Measurements from ENCODE around the gene RPS15.

Gene RPS15

GRCh38 chr19:1420590-1420989, 17.6 kb upstream of the RPS15 start:
- no peak for DNase-seq (ENCODE audit: low read depth)

GRCh38 chr19:1421218-1421957, 16.8 kb upstream of the RPS15 start:
- no peak for DNase-seq (ENCODE audit: low read depth)

GRCh38 chr19:1421958-1422305, 16.3 kb upstream of the RPS15 start:
- no peak for DNase-seq (ENCODE audit: low read depth)

- no peak for DNase-seq (ENCODE audit: low read depth)
Observed at GRCh38 chr19:1422360-1422759, 15.8 kb upstream of the RPS15 start.

- DNase-seq (ENCODE audit: low read depth), result no peak
Observed at GRCh38 chr19:1422943-1423342, 15.3 kb upstream of the RPS15 start.

- DNase-seq (ENCODE audit: low read depth), result no peak
Observed at GRCh38 chr19:1423436-1424191, 14.6 kb upstream of the RPS15 start.

GRCh38 chr19:1424192-1424955, 13.8 kb upstream of the RPS15 start:
- no peak for DNase-seq (ENCODE audit: low read depth)

- DNase-seq (ENCODE audit: low read depth), result no peak
Observed at GRCh38 chr19:1425102-1425837, 12.9 kb upstream of the RPS15 start.

- DNase-seq (ENCODE audit: low read depth), result no peak
Observed at GRCh38 chr19:1425902-1426301, 12.3 kb upstream of the RPS15 start.

- DNase-seq (ENCODE audit: low read depth), result no peak
Observed at GRCh38 chr19:1426736-1427135, 11.5 kb upstream of the RPS15 start.

- DNase-seq (ENCODE audit: low read depth), result no peak
Observed at GRCh38 chr19:1427221-1427920, 10.8 kb upstream of the RPS15 start.

GRCh38 chr19:1428738-1429391, 9.3 kb upstream of the RPS15 start:
- DNase-seq (ENCODE audit: low read depth), result no peak

GRCh38 chr19:1429750-1430149, 8.4 kb upstream of the RPS15 start:
- no peak for DNase-seq (ENCODE audit: low read depth)

GRCh38 chr19:1430246-1430645, 8.0 kb upstream of the RPS15 start:
- DNase-seq (ENCODE audit: low read depth), result no peak

GRCh38 chr19:1431759-1432506, 6.3 kb upstream of the RPS15 start:
- DNase-seq (ENCODE audit: low read depth), result no peak

- DNase-seq (ENCODE audit: low read depth), result no peak
Observed at GRCh38 chr19:1432507-1432887, 5.7 kb upstream of the RPS15 start.

GRCh38 chr19:1433119-1434039, 4.8 kb upstream of the RPS15 start:
- no peak for DNase-seq (ENCODE audit: low read depth)

- no peak for DNase-seq (ENCODE audit: low read depth)
Observed at GRCh38 chr19:1434040-1434366, 4.2 kb upstream of the RPS15 start.

GRCh38 chr19:1434577-1435060, 3.6 kb upstream of the RPS15 start:
- DNase-seq (ENCODE audit: low read depth), result no peak

Data from activated T-cell treated with anti-CD3 and anti-CD28 coated beads for 24 hours (primary cell).